Right lobe of liver (tissue), 6 donors: ENCODE results near the gene PAX2. TPM values are rescaled to one million over a fixed set of nuclear protein-coding genes. Genes with fewer than 3 reads are reported as not detected.

ENCODE experiments used
- ATAC-seq, 4 donors: fragments of 200-7000 bp; cut with Tn5 transposase; one replicate each; pipeline ENCODE4 v1.9.1; 2020; ENCODE audit warnings: mild to moderate bottlenecking in 4 of 4, moderate library complexity in 4 of 4
- DNase-seq, 3 donors: peaks; one replicate each; pipeline ENCODE4 v3.0.0-alpha.2; 2020
- H3K27ac ChIP-seq, 3 donors: fragments of 200-600 bp; one replicate each; pipeline ENCODE4 v1.8.0; 2022
- H3K27me3 ChIP-seq, 2 donors: fragments of 200-600 bp; one replicate each; pipeline ENCODE4 v1.8.0; 2022
- H3K36me3 ChIP-seq, 4 donors: fragments of 200-600 bp; sonication (generic) in 1 of 4; one replicate each; pipeline versions ENCODE4 v1.5.1 to v1.8.0; 2017 to 2022; ENCODE audit warnings: control low read depth in 1 of 4
- H3K4me1 ChIP-seq, 4 donors: fragments of 200-600 bp; sonication (generic) in 1 of 4; one replicate each; pipeline versions ENCODE4 v1.5.1 to v1.8.0; 2017 to 2022; ENCODE audit warnings: control low read depth in 1 of 4
- H3K4me3 ChIP-seq, 3 donors: fragments of 200-600 bp; one replicate each; pipeline ENCODE4 v1.8.0; 2022
- H3K9me3 ChIP-seq, 4 donors: fragments of 200-600 bp; sonication (generic) in 1 of 4; one replicate each; pipeline versions ENCODE4 v1.5.1 to v1.8.0; 2017 to 2022; ENCODE audit warnings: control low read depth in 1 of 4
- CTCF ChIP-seq, 4 donors: fragments of 200-600 bp in 3 of 4; fragments of 450-650 bp in 1 of 4; IDR thresholded peaks; one replicate each; pipeline versions ENCODE4 v1.5.1 to v1.8.0; 2016 to 2022; ENCODE audit warnings: antibody characterized with exemption in 4 of 4, mild to moderate bottlenecking in 2 of 4
- POLR2A ChIP-seq: fragments of 450-650 bp; IDR thresholded peaks from one replicate; pipeline ENCODE4 v1.6.1; 2017; ENCODE audit warnings: antibody characterized with exemption, mild to moderate bottlenecking
- WGBS: methylation state at CpG from one replicate; pipeline ENCODE4 v1.1.6; 2018; ENCODE audit warnings: low coverage, low lambda C conversion rate; ENCODE audit not compliant: insufficient coverage; ENCODE audit errors: missing lambda C conversion rate; 5-methylcytosine and 5-hydroxymethylcytosine counted together
- intact Hi-C, 2 donors: fragments of 100-400 bp; cut with DNase I; formaldehyde crosslinking; loops; one replicate each; pipeline versions ENCODE4 v1.11.2 to v1.14.1; 2022
- total RNA-seq, 6 experiments: library from RNA; depleted of rRNA in 2 of 6; stranded (reverse); fragments of >200 nt in 2 of 6; fragmentation: NEBNext Ultra II Directional in 3 of 6; extraction: Animal tissue kit (Norgen Biotek cat#: 25700) in 3 of 6; gene quantifications; one replicate each; pipeline versions ENCODE4 v1.1.0 to v1.2.4, GENCODE V29; 2016 to 2023
- donor health status: DM: no; HTN: yes; CAD: no.
- donor health status: DM: no; HTN: no; CAD: no.
- donor health status: DM: no; HTN: no; CAD: no.
- donor health status: DM: no; HTN: yes; CAD: no.
- donor health status: DM: no; HTN: yes; CAD: no.

PAX2 gene
- total RNA-seq, 6 experiments from 2014 or later, result 0.24 TPM; not detected in 5

- Histone ChIP-seq H3K4me1 (peaks cover 0 to 14% (median 6%) of the 10 kb centered on the region in 4 donors), H3K9me3 (no peaks in the 10 kb centered on the region), H3K27ac (no peak overlapping the region), H3K36me3 (no peaks in the 10 kb centered on the region), H3K4me3 (no peak overlapping the region), H3K27me3 (peaks cover 10 to 69% of the 10 kb centered on the region in 2 donors)
- ATAC-seq, result no peak
- no peak for DNase-seq
- intact Hi-C loops, result loop anchor here (5.0 to 10.0 kb wide), 2 partner anchors 176 to 178 kb away; no protein-coding TSS in a partner anchor
- TF ChIP-seq CTCF (IDR thresholded peaks at IDR 0.05) (no peak), POLR2A (no peak)
- 11% methylated on average over 14 of the region's 16 CpGs for WGBS
These were observed 4.7 kb upstream of the PAX2 start for GRCh38 chr10:100740476-100741377.

- intact Hi-C loops, result loop anchor here (5.0 to 10.0 kb wide), 2 partner anchors 177 to 179 kb away; no protein-coding TSS in a partner anchor
- no peak for DNase-seq
These were observed 3.9 kb upstream of the PAX2 start for GRCh38 chr10:100741378-100742075.

DNA sequence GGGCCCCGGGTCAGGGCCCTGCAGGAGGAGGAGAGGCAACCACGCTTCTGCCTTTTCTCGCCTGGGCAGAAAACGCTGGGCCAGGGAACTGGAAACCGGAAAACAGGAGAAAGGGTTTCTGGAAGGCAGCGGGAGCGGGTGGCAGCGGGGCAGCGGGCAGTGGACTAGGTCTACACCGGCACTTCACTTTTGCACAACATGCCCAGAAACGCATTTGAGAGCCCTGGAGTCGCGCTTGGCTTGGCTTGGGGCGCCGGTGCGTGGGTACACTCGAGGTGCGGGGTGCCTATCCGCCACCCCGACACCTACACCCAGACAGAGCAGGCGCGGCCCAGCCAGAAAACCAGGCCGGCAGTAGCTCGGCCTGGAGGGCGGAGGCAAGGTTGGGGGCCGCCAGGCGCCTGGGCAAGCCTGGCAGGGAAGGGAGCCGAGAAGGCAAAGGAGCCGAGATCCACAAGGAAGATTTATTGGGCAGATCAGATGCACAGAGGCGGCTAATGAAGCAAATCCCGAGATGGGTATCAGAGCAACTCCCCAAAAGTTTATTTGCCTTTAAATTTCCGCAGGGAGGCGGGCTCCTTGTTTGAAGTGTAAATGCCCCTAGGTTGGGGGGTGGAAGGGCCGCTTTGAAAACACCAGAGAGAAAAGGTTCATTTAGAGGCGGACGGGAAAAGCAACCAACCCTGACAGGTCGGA, 3.2 kb upstream of the PAX2 start:
- DNase-seq (no peak), ATAC-seq (no peak)
- TF ChIP-seq POLR2A (no peak), CTCF (IDR thresholded peaks at IDR 0.05) (no peak)
- peaks cover 0 to 14% (median 6%) of the 10 kb centered on the region in 4 donors for H3K4me1 ChIP-seq
- no peaks in the 10 kb centered on the region for H3K36me3 ChIP-seq
- intact Hi-C loops, result loop anchor here (5.0 to 10.0 kb wide), 2 partner anchors 177 to 180 kb away; no protein-coding TSS in a partner anchor
- 4% methylated on average over 13 of the region's 37 CpGs for WGBS
- H3K4me3 ChIP-seq, result no peak overlapping the region
- H3K27me3 ChIP-seq, result peaks cover 14 to 54% of the 10 kb centered on the region in 2 donors
- no peak overlapping the region for H3K27ac ChIP-seq
- no peaks in the 10 kb centered on the region for H3K9me3 ChIP-seq

More at GRCh38 chr10:100741378-100742075, 3.9 kb upstream of the PAX2 start:
- TF ChIP-seq POLR2A (no peak), CTCF (IDR thresholded peaks at IDR 0.05) (no peak)
- Histone ChIP-seq H3K4me1 (peaks cover 0 to 14% (median 6%) of the 10 kb centered on the region in 4 donors), H3K4me3 (no peak overlapping the region), H3K9me3 (no peaks in the 10 kb centered on the region), H3K36me3 (no peaks in the 10 kb centered on the region), H3K27ac (no peak overlapping the region), H3K27me3 (peaks cover 14 to 61% of the 10 kb centered on the region in 2 donors)
- 6% methylated on average over 19 of the region's 32 CpGs for WGBS
- ATAC-seq, result no peak

- WGBS, result 28% methylated on average over 5 of the region's 7 CpGs
- ATAC-seq (no peak), DNase-seq (no peak)
- Histone ChIP-seq H3K27ac (no peak overlapping the region), H3K9me3 (no peaks in the 10 kb centered on the region), H3K36me3 (no peaks in the 10 kb centered on the region), H3K4me1 (peaks cover 0 to 15% (median 6%) of the 10 kb centered on the region in 4 donors), H3K27me3 (peaks cover 14 to 54% of the 10 kb centered on the region in 2 donors), H3K4me3 (no peak overlapping the region)
- intact Hi-C loops, result loop anchor here (5.0 to 10.0 kb wide), 2 partner anchors 178 to 181 kb away; no protein-coding TSS in a partner anchor
- TF ChIP-seq CTCF (IDR thresholded peaks at IDR 0.05), result no peak
- TF ChIP-seq POLR2A, result no peak
These were observed 2.4 kb upstream of the PAX2 start for GRCh38 chr10:100742936-100743335.
